NB4 (cell line): ENCODE measurements around the gene PIGT.

Experiments used
- MYC ChIP-seq: IDR thresholded peaks from 2 replicates; pipeline ENCODE4 v1.6.1; 2011; ENCODE audit warnings: low read depth, low read length
- POLR2A ChIP-seq: IDR thresholded peaks from 2 replicates; pipeline ENCODE4 v1.6.1; 2011; ENCODE audit warnings: mild to moderate bottlenecking; ENCODE audit not compliant: insufficient read length; ENCODE audit errors: extremely low read depth
- TF ChIP-seq, protein P1 (sequence below): IDR thresholded peaks from one replicate; pipeline ENCODE4 v1.5.1; 2012; ENCODE audit warnings: low read depth, low read length
- TF ChIP-seq, protein P2 (sequence below): IDR thresholded peaks from 2 replicates; pipeline ENCODE4 v1.6.1; 2011; ENCODE audit warnings: low read depth, low read length

DNA sequence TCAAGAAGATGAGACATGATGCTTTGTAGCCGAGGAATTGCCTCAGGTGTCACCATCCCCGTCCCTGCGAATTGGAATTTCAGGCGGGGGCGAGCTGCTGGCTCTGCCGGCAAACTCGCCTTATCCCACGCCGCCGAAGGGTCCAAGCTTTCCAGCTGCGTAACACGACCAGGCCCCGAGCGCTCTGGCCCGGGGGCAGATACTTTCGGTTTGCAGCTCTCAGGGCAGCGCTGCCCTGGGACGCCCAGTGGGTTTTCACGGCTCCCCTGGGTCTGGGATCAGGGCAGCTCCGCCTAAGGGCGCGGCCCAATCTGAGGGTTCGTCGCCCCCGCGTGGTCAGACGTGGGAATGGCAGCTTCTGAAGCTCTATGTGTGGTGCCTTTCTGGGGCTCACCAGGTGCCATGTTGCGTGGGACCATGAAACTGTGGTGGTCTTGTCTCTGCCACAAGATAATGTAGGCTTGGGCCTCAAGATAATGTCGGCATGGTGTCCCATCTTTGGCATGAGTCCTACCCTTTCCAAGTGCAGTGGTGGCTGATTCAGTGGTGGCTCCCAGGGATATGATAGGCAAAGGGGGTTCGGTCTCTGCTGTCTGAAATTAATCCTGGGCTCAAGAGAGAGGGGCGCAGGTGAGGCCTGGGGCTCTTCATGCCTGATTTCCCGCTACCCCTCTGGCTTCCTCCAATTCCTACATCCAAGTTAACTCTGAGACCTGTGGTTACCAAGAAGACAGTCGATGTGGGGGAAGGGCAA lies 21.0 kb downstream of the PIGT start:
- TF ChIP-seq, protein P1, sequence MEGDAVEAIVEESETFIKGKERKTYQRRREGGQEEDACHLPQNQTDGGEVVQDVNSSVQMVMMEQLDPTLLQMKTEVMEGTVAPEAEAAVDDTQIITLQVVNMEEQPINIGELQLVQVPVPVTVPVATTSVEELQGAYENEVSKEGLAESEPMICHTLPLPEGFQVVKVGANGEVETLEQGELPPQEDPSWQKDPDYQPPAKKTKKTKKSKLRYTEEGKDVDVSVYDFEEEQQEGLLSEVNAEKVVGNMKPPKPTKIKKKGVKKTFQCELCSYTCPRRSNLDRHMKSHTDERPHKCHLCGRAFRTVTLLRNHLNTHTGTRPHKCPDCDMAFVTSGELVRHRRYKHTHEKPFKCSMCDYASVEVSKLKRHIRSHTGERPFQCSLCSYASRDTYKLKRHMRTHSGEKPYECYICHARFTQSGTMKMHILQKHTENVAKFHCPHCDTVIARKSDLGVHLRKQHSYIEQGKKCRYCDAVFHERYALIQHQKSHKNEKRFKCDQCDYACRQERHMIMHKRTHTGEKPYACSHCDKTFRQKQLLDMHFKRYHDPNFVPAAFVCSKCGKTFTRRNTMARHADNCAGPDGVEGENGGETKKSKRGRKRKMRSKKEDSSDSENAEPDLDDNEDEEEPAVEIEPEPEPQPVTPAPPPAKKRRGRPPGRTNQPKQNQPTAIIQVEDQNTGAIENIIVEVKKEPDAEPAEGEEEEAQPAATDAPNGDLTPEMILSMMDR = peak; percentile 89
- TF ChIP-seq POLR2A (no peak), MYC (no peak)
- TF ChIP-seq, protein P2, sequence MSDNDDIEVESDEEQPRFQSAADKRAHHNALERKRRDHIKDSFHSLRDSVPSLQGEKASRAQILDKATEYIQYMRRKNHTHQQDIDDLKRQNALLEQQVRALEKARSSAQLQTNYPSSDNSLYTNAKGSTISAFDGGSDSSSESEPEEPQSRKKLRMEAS = peak; percentile 63
